LNCaP clone FGC (cell line): ENCODE measurements around the gene POC5.

Experiments
- DNase-seq: peaks from one replicate; pipeline ENCODE4 v3.0.0-alpha.2; 2011; ENCODE audit warnings: low read depth
- H3K4me3 ChIP-seq: 2 replicates; pipeline ENCODE4 v1.5.1; 2011; ENCODE audit warnings: mild to moderate bottlenecking, low read depth, low read length, control low read depth
- CTCF ChIP-seq: IDR thresholded peaks from 2 replicates; pipeline ENCODE4 v1.5.1; 2012; ENCODE audit warnings: mild to moderate bottlenecking; ENCODE audit not compliant: control insufficient read depth, insufficient read depth; ENCODE audit errors: extremely low read depth

The POC5 gene

DNA sequence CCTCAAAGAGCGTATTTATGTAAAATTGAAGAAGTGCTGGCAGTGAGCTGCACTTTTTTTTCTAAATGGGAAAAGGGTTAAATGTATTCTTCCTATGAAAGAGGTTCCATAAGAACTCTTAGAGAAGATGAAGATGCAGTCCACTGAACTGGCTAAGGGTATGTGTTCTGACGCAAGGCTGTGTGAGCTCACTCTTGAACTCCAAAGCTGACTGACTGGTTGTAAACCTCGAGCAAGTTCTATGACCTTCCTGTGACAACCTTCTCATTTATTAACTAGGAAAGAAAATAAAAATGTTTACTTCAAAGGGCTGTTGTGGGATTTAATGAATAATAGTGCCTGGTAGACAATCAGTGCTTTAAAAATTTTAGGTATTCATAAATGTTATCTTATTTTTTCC is 46.7 kb downstream of the POC5 start:
- TF ChIP-seq CTCF, result no peak
- no peak overlapping the region for H3K4me3 ChIP-seq

DNA sequence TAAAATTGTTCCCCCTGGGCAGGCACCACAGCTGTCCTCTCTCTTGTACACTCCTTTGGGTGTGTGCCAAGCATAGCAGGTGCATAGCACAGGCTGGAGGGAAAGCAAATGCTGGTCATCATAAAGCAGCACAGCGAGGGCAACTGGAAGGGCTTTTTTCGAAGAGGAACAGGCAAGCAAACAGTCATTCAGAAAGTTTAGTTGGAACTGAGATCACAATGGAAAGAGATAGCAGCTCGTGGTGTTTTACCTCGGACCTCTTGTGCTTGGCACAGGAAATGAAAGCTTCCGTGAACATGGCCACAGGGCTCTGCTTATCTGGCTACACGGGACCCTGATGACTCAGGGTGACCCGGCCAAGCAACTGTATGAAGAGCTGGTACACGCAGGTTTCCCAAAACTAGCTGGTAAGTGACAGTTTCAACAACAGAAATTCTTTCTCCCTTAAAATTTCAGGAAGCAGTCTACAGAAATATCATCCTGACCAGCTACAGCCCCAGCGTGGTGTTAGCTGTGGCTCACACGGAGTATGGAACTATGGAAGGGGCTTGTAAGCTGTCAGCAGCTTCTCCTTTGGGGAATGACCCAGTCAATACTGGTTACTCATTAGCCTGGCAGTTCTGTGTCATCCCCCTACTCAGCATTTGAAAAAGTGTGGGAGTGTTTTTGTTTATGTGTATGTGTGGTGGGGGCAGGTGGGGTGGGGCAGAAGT is 48.1 kb downstream of the POC5 start:
- no peak overlapping the region for H3K4me3 ChIP-seq
- no peak for DNase-seq
- TF ChIP-seq CTCF, result no peak

More for the DNA sequence above, 46.7 kb downstream of the POC5 start:
- no peak for DNase-seq

- DNase-seq, result no peak
- TF ChIP-seq CTCF, result no peak
- H3K4me3 ChIP-seq, result no peak overlapping the region
Observed at GRCh38 chr5:75668445-75668844, 48.8 kb downstream of the POC5 start.

- H3K4me3 ChIP-seq, result no peak overlapping the region
- TF ChIP-seq CTCF, result no peak
- DNase-seq, result no peak
Observed at GRCh38 chr5:75667586-75667985, 49.7 kb downstream of the POC5 start.

GRCh38 chr5:75666801-75667200 is 50.4 kb downstream of the POC5 start:
- no peak overlapping the region for H3K4me3 ChIP-seq
- DNase-seq, result no peak

GRCh38 chr5:75664979-75665378 is 52.3 kb downstream of the POC5 start:
- no peak for DNase-seq
- no peak for TF ChIP-seq CTCF
- no peak overlapping the region for H3K4me3 ChIP-seq

More at GRCh38 chr5:75666801-75667200, 50.4 kb downstream of the POC5 start:
- TF ChIP-seq CTCF, result peak; percentile 13; the same call in 1 of the 2 replicates
